GM18508 (cell line): ENCODE results near the gene LSM12.

Source experiments
- ATAC-seq: cut with Tn5 transposase; IDR thresholded peaks from one replicate; pipeline ENCODE4 v1.9.1; 2021; ENCODE audit warnings: moderate number of reproducible peaks; ENCODE audit not compliant: insufficient read depth, unreplicated experiment

Gene LSM12

DNA sequence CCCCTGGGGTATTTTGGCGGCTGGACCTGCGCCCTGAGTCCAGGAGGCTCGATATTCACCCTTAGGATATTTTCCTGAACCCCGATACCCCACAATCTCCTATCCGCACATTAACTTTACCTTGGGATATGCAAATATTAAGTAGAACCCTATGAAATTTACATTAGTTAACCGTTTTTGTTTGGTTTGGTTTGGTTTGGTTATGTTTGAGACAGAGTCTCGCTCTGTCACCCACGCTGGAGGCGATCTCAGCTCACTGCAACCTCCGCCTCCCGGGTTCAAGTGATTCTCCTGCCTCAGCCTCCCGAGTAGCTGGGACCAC lies 71.4 kb downstream of the LSM12 start:
- ATAC-seq: no peak

- no peak for ATAC-seq
Observed at GRCh38 chr17:43994272-43995149, 72.0 kb downstream of the LSM12 start.

- ATAC-seq: no peak
Observed at GRCh38 chr17:43992641-43993040, 73.8 kb downstream of the LSM12 start.

DNA sequence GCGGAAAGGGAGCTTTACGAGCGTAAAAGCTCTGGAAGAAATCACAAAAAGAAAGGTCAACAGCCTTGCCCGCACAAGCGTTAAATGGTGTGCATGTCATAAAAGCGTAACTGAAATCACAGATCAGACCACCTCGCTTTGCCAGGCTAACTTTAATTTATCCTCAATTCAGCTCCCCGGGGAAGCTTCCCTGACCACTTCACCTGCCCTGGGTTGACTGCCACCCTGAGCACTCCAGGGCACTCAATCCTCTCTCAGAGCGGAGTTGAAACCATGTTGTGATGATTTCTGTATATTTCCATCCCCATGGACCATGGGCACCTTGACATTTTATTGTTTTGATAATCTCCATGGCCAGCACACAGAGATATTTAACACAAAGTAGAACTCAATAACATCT lies 78.2 kb downstream of the LSM12 start:
- ATAC-seq: no peak

DNA sequence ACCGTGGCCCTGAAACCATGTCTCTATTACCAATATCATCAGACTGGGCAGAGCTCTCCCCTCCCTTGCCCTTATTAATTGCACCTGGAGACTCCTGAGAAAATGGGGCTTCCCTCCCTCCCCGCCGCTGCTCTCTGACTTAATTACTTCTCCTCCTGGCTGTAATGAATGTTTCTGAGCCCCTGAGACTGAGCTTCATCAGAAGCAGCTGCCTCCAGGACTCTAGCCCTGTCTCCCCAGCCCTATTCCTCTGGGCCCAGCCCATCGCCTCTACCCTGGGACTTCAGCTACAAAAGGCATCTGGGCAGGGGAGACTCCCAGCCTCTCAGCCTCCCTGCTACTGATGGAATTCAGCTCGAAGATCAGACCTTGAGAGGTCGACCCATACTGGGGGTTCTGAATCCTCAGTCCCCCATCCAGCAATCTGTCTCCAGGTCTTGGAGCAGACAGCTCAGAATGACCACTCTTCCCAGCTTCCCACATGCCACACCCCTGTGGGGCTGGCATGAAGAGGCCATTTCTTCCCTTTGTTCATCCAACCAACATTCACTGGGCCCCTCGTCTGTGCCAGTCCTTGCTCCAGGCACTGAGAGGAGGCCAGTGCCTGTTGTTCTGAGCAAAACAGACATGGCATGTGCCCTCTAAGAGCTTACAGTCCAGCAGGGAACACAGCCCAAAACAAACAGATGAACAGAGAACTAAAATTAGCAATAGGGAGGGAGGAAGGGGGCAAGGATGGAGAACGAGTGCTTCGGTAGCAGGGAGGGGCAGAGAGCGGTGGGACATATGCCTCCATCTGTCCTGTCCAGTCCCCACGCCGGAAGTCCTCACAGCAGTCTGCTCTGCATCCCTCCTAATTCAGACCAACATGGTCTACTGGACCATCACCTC lies 79.1 kb downstream of the LSM12 start:
- no peak for ATAC-seq

GRCh38 chr17:43986225-43986981 lies 80.1 kb downstream of the LSM12 start:
- ATAC-seq: no peak

GRCh38 chr17:43984521-43984920 lies 82.0 kb downstream of the LSM12 start:
- no peak for ATAC-seq
